ENCODE measurements around the gene VARS2. TPM values are rescaled to one million over a fixed set of nuclear protein-coding genes. Genes with fewer than 3 reads are reported as not detected.

Gene VARS2
- total RNA-seq, 1 experiment from 2014 or later: 68.2 TPM

DNA sequence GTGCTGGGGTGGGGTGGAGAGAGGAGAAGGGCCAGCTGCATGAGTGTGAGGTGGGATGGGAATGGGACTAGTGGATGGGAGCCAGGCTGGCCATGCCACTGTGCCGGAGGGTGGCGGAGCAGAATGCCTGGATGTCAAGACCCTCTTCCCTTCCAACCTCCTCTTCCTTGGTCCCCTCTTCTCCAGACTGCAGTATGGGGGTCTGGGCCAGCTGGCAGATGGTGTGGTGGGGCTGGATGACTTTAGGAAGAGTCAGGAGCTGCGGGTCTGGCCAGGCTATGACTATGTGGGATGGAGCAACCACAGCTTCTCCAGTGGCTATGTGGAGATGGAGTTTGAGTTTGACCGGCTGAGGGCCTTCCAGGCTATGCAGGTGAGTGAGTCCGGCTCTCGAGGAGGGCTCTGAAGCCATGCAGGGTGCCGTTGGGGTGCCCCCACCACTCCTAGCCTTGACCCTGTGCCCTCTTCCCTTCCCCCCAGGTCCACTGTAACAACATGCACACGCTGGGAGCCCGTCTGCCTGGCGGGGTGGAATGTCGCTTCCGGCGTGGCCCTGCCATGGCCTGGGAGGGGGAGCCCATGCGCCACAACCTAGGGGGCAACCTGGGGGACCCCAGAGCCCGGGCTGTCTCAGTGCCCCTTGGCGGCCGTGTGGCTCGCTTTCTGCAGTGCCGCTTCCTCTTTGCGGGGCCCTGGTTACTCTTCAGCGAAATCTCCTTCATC lies 22.1 kb upstream of the VARS2 start:
- Histone ChIP-seq H3K23me2 (ENCODE audit: insufficient read length, low read depth, low read length, poor library complexity, severe bottlenecking) (no peaks in the 10 kb centered on the region), H3K9ac (ENCODE audit: extremely low read depth, insufficient read length, low read length) (no peak overlapping the region), H3K9me3 (ENCODE audit: control insufficient read depth, low read depth, low read length) (no peaks in the 10 kb centered on the region), H3K27me3 (ENCODE audit: insufficient read depth, low read length) (no peaks in the 10 kb centered on the region), H4K5ac (ENCODE audit: insufficient read length, low read depth, low read length) (no peak overlapping the region), H2BK15ac (ENCODE audit: low read depth, low read length) (no peak overlapping the region), H2AK5ac (ENCODE audit: insufficient read length, low read length) (no peak overlapping the region), H3K4me2 (ENCODE audit: insufficient read depth, insufficient read length, low read length) (no peak overlapping the region), H2AFZ (ENCODE audit: low read length) (no peak overlapping the region), H2BK120ac (ENCODE audit: low read depth, low read length, poor library complexity, severe bottlenecking) (no peak overlapping the region), H3K23ac (ENCODE audit: insufficient read length, low read depth, low read length) (no peak overlapping the region), H2BK12ac (ENCODE audit: insufficient read length, low read depth, low read length) (no peak overlapping the region), H3K4me1 (ENCODE audit: insufficient read depth, low read length) (no peaks in the 10 kb centered on the region), H4K91ac (ENCODE audit: insufficient read length, low read depth, low read length) (no peak overlapping the region), H4K8ac (replicated peaks; ENCODE audit: insufficient read length, low read depth, low read length) (no peak overlapping the region), H4K20me1 (ENCODE audit: control insufficient read depth, insufficient read depth, insufficient read length) (no peaks in the 10 kb centered on the region), H3K14ac (ENCODE audit: insufficient read depth, low read length) (no peak overlapping the region), H3K18ac (ENCODE audit: insufficient read length, low read depth, low read length) (no peak overlapping the region), H3K27ac (ENCODE audit: insufficient read length, low read depth, low read length) (no peak overlapping the region), H3K56ac (ENCODE audit: insufficient read length, low read depth, low read length) (no peak overlapping the region), H3K4ac (ENCODE audit: low read depth, low read length) (no peak overlapping the region), H3K79me2 (ENCODE audit: insufficient read depth, low read length) (peaks cover 6% of the 10 kb centered on the region; the same call in 1 of the 2 replicates), H3K79me1 (ENCODE audit: insufficient read depth, low read depth, low read length, poor library complexity, severe bottlenecking) (peaks cover 7% of the 10 kb centered on the region), H2BK20ac (ENCODE audit: low read depth, low read length, poor library complexity, severe bottlenecking) (no peak overlapping the region), H3T11ph (ENCODE audit: low read length) (no peak overlapping the region), H2BK5ac (ENCODE audit: insufficient read length, low read length) (no peak overlapping the region)
- Mint-ChIP-seq H3K4me1 (peaks cover 32 to 38% of the 10 kb centered on the region in 2 experiments), H3K27ac (peak overlapping the region in 1 of 3 experiments; percentile 41; a peak in 2 of 7 replicates), H3K27me3 (ENCODE audit: low read depth) (no peaks in the 10 kb centered on the region), H3K36me3 (ENCODE audit: insufficient read depth in 1 of 3, low read depth in 3 of 3) (peaks cover 44 to 85% (median 83%) of the 10 kb centered on the region in 3 experiments), H3K9me3 (no peaks in the 10 kb centered on the region), H3K4me3 (no peak overlapping the region)
- peak; percentile 13 for DNase-seq
- TF ChIP-seq, protein P1, sequence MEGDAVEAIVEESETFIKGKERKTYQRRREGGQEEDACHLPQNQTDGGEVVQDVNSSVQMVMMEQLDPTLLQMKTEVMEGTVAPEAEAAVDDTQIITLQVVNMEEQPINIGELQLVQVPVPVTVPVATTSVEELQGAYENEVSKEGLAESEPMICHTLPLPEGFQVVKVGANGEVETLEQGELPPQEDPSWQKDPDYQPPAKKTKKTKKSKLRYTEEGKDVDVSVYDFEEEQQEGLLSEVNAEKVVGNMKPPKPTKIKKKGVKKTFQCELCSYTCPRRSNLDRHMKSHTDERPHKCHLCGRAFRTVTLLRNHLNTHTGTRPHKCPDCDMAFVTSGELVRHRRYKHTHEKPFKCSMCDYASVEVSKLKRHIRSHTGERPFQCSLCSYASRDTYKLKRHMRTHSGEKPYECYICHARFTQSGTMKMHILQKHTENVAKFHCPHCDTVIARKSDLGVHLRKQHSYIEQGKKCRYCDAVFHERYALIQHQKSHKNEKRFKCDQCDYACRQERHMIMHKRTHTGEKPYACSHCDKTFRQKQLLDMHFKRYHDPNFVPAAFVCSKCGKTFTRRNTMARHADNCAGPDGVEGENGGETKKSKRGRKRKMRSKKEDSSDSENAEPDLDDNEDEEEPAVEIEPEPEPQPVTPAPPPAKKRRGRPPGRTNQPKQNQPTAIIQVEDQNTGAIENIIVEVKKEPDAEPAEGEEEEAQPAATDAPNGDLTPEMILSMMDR (conservative IDR thresholded peaks at IDR 0.05): no peak
- WGBS (ENCODE audit: extremely low coverage, insufficient read length, low lambda C conversion rate): no CpG with 5 or more reads among the region's 21 CpGs
